Left ventricle myocardium inferior (tissue), 1 donor: ENCODE data around the gene EPHA6. TPM values are rescaled to one million over a fixed set of nuclear protein-coding genes. Genes with fewer than 3 reads are reported as not detected.

Source experiments
- DNase-seq: peaks from one replicate; pipeline ENCODE4 v3.0.0-alpha.2; 2020
- H3K27ac ChIP-seq: fragments of 200-600 bp; replicated peaks from 2 replicates; pipeline ENCODE4 v1.8.0; 2021
- H3K27me3 ChIP-seq: fragments of 200-600 bp; 2 replicates; pipeline ENCODE4 v1.8.0; 2021; ENCODE audit warnings: low read depth
- H3K36me3 ChIP-seq: fragments of 200-600 bp; 2 replicates; pipeline ENCODE4 v1.8.0; 2021
- H3K4me1 ChIP-seq: fragments of 200-600 bp; 2 replicates; pipeline ENCODE4 v1.8.0; 2021
- H3K4me3 ChIP-seq: fragments of 200-600 bp; 2 replicates; pipeline ENCODE4 v1.8.0; 2021; ENCODE audit warnings: mild to moderate bottlenecking, moderate library complexity
- H3K9me3 ChIP-seq: fragments of 200-600 bp; replicated peaks from 2 replicates; pipeline ENCODE4 v1.8.0; 2021
- intact Hi-C: fragments of 100-400 bp; cut with micrococcal nuclease; formaldehyde crosslinking; loops from one replicate; pipeline ENCODE4 v1.11.0; 2022
- total RNA-seq: library from RNA; stranded (reverse); fragmentation: NEBNext Ultra II Directional; extraction: Animal tissue kit (Norgen Biotek cat#: 25700); gene quantifications from one replicate; pipeline ENCODE4 v1.2.1, GENCODE V29; 2021
- TF ChIP-seq, protein P1 (sequence below): fragments of 200-600 bp; IDR thresholded peaks from 2 replicates; pipeline ENCODE4 v1.8.0; 2021; ENCODE audit warnings: antibody characterized with exemption, mild to moderate bottlenecking, borderline replicate concordance
- donor health status: DM: no; HTN: yes; CAD: no; lungs with severe emphysema.

Gene EPHA6
- total RNA-seq, 1 donor from 2014 or later = 0.19 TPM

DNA sequence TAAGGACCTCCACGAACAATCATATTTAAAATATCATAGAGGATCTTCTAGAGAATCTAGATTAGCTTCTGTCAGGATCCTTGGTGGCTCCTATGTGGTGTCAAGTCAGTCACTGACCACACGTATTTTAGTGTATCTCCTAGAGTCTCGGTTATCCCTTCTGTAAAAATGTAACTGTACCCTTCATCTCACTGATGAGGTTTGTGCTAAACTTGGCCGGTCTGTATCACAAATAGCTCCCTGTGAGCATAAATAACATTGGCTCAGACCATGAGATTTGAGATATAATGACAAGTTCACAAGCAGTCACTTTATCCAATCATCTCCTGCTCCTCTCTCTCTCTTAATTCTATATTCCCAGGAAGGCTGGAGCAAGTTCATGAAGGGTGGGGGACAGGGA is 856.6 kb downstream of the EPHA6 start:
- no peak overlapping the region for H3K27ac ChIP-seq

DNA sequence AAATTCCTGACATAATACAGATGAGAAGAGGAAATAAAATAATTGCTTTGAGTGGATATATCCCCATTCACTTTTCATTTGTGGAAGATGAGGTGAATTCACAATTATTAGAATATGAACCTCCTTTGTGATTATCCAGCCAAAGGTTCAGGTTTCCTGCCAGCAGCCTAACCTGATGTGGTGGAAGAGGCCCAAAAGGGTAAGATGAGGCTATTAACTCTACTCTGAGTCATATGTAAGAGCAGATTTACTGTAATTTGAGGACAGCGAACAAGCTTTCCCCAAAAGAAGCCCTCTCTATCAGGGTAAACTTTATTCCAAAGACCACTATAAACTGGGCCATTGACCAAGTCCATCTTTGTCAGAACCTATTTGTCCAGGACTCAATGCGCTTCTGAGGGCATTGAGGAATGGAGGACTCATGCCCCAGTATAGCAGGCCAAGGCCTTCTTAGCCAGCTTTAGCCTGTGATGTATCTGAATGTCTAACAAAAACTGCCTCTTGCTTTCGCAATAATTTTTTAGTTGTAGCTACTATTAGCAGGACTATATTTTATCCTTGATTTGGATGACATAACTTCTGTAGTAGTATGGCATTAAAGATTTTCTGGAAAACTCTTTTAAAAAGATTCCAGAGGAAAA is 859.1 kb downstream of the EPHA6 start:
- H3K36me3 ChIP-seq = no peaks in the 10 kb centered on the region
- TF ChIP-seq, protein P1, sequence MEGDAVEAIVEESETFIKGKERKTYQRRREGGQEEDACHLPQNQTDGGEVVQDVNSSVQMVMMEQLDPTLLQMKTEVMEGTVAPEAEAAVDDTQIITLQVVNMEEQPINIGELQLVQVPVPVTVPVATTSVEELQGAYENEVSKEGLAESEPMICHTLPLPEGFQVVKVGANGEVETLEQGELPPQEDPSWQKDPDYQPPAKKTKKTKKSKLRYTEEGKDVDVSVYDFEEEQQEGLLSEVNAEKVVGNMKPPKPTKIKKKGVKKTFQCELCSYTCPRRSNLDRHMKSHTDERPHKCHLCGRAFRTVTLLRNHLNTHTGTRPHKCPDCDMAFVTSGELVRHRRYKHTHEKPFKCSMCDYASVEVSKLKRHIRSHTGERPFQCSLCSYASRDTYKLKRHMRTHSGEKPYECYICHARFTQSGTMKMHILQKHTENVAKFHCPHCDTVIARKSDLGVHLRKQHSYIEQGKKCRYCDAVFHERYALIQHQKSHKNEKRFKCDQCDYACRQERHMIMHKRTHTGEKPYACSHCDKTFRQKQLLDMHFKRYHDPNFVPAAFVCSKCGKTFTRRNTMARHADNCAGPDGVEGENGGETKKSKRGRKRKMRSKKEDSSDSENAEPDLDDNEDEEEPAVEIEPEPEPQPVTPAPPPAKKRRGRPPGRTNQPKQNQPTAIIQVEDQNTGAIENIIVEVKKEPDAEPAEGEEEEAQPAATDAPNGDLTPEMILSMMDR = no peak
- H3K27ac ChIP-seq = no peak overlapping the region
- DNase-seq = no peak
- H3K9me3 ChIP-seq = no peaks in the 10 kb centered on the region
- no peaks in the 10 kb centered on the region for H3K27me3 ChIP-seq
- no peak overlapping the region for H3K4me3 ChIP-seq
- no peaks in the 10 kb centered on the region for H3K4me1 ChIP-seq
- intact Hi-C loops = no loop called here

More for the DNA sequence above, 856.6 kb downstream of the EPHA6 start:
- H3K4me3 ChIP-seq = no peak overlapping the region
- H3K9me3 ChIP-seq = no peaks in the 10 kb centered on the region
- H3K36me3 ChIP-seq = no peaks in the 10 kb centered on the region
- no peak for DNase-seq
- TF ChIP-seq, protein P1 = no peak
- no peaks in the 10 kb centered on the region for H3K27me3 ChIP-seq
- no peaks in the 10 kb centered on the region for H3K4me1 ChIP-seq
- intact Hi-C loops = no loop called here

DNA sequence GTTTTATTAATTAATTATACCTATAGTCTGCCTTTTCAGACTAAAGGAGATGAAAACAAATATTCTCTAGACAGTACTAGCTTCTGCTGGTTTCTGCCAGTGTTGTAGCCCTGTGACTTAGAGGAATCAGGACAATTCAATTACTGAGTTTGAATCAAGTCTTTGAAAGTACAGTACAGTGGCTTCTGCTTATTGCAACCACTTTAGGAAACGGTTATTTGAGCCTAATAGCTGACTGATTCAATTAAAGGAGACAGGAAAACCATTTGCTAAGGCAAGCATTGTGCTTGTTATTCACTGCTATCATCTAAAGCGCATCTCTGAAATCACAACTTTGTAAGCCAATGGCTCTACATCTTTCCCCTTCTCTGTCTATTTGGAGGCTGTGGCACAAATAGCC is 860.1 kb downstream of the EPHA6 start:
- Histone ChIP-seq H3K27ac (no peak overlapping the region), H3K36me3 (no peaks in the 10 kb centered on the region), H3K4me3 (no peak overlapping the region), H3K4me1 (peaks cover under 1% of the 10 kb centered on the region), H3K9me3 (no peaks in the 10 kb centered on the region), H3K27me3 (no peaks in the 10 kb centered on the region)
- no peak for DNase-seq
- TF ChIP-seq, protein P1 = no peak
- intact Hi-C loops = no loop called here

DNA sequence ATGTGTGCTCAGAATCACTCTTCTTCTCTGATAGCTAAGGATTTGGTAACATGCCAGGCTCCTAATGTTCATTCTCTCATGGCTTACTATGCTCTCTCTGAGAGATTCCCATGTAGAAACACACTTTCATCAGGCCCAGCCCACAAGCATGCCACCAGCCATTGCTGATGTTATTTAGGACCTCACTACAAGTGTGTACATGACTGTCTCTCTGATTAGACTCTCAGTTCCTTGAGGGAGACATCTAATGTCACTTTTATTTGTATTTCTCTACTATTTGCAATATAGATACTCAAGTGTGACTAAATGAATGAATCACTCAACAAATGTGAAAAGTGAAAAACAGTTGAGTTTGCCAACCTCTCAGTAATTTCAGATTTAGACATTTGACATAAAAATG is 865.8 kb downstream of the EPHA6 start:
- no peak overlapping the region for H3K4me3 ChIP-seq
- H3K36me3 ChIP-seq = no peaks in the 10 kb centered on the region
- H3K27ac ChIP-seq = no peak overlapping the region
- H3K9me3 ChIP-seq = no peaks in the 10 kb centered on the region
- H3K4me1 ChIP-seq = peaks cover 3% of the 10 kb centered on the region
- intact Hi-C loops = no loop called here
- DNase-seq = no peak
- TF ChIP-seq, protein P1 = no peak
- no peaks in the 10 kb centered on the region for H3K27me3 ChIP-seq

DNA sequence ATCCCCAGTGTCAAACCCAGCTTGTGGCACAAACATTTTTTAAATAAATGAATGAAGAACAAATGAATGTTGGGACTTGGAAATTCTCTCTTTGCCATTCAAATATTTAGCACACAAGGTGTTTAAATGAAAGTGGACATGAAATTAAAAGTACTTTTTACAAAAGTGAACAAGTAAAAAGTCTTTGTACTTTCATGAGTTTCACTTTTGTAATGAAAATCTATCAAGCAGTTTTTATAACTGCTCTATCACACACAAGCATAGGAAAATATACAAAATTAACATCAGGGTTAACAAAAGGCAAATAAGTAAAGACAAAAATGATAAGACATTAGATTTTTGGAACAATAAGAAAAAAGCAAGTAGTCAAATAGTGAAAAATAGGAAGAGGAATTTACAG is 866.3 kb downstream of the EPHA6 start:
- H3K36me3 ChIP-seq = no peaks in the 10 kb centered on the region
- intact Hi-C loops = no loop called here
- H3K4me1 ChIP-seq = peaks cover 3% of the 10 kb centered on the region
- TF ChIP-seq, protein P1 = no peak
- H3K27me3 ChIP-seq = no peaks in the 10 kb centered on the region
- H3K4me3 ChIP-seq = no peak overlapping the region
- H3K9me3 ChIP-seq = no peaks in the 10 kb centered on the region
- H3K27ac ChIP-seq = no peak overlapping the region
- DNase-seq = no peak
